GM12873 (cell line): ENCODE measurements around the gene CCDC124.

Experiments used
- CTCF ChIP-seq: IDR thresholded peaks from 2 replicates; pipeline ENCODE4 v1.5.1; 2012; ENCODE audit warnings: low read depth, mild to moderate bottlenecking, moderate library complexity, low read length, control low read depth; ENCODE audit not compliant: insufficient read depth; ENCODE audit errors: missing control alignments

The CCDC124 gene

GRCh38 chr19:17989425-17990094 lies 56.7 kb downstream of the CCDC124 start:
- no peak for TF ChIP-seq CTCF

- TF ChIP-seq CTCF = no peak
Measured at GRCh38 chr19:17993076-17993813, 60.4 kb downstream of the CCDC124 start.
